Hepatocyte (in vitro differentiated cells): ENCODE results near the gene ETV6.

Experiments
- CTCF ChIP-seq: fragments of 200-600 bp; sonication (generic); IDR thresholded peaks from 2 replicates; pipeline ENCODE4 v1.5.1; 2016; ENCODE audit warnings: antibody characterized with exemption, mild to moderate bottlenecking; ENCODE audit not compliant: poor library complexity
- EZH2 ChIP-seq: fragments of 200-600 bp; sonication (generic); IDR thresholded peaks from 2 replicates; pipeline ENCODE4 v1.6.1; 2016; ENCODE audit warnings: antibody characterized with exemption, mild to moderate bottlenecking, borderline replicate concordance

GRCh38 chr12:11906286-11906935 lies 256.9 kb downstream of the ETV6 start:
- TF ChIP-seq CTCF (no peak), EZH2 (no peak)
